ENCODE measurements around the gene PCLAF.
"Not testable (repeated sequence)": the region's sequence is repeated elsewhere in the genome, so short reads cannot be mapped to it uniquely, and the experiment has no call there.

Gene PCLAF

GRCh38 chr15:64381000-64381751 lies at the start of gene PCLAF:
PCLAF (minus strand) TSS chr15:64381441; CDS start chr15:64381371, 70 bp downstream.
- DNase-seq = peak; percentile 89

- DNase-seq = peak; percentile 34
These were observed 48.9 kb upstream of the PCLAF start for GRCh38 chr15:64430000-64430735.

- no peak for DNase-seq
These were observed 48.2 kb upstream of the PCLAF start for GRCh38 chr15:64429448-64429847.

GRCh38 chr15:64426845-64427465 lies 45.7 kb upstream of the PCLAF start:
- DNase-seq = peak; percentile 44

- DNase-seq = no peak
These were observed 44.0 kb upstream of the PCLAF start for GRCh38 chr15:64425221-64425620.

GRCh38 chr15:64423970-64424369 lies 42.7 kb upstream of the PCLAF start:
- no peak for DNase-seq

GRCh38 chr15:64422697-64423096 lies 41.5 kb upstream of the PCLAF start:
- DNase-seq = no peak

GRCh38 chr15:64412216-64412615 lies 31.0 kb upstream of the PCLAF start:
- no peak for DNase-seq

GRCh38 chr15:64400583-64400982 lies 19.3 kb upstream of the PCLAF start:
- no peak for DNase-seq

GRCh38 chr15:64398575-64398974 lies 17.3 kb upstream of the PCLAF start:
- no peak for DNase-seq

- DNase-seq = no peak
These were observed 15.5 kb upstream of the PCLAF start for GRCh38 chr15:64396789-64397188.

GRCh38 chr15:64392471-64392870 lies 11.2 kb upstream of the PCLAF start:
- not testable (repeated sequence) for DNase-seq

- no peak for DNase-seq
These were observed 7.8 kb upstream of the PCLAF start for GRCh38 chr15:64389036-64389435.

- peak; percentile 93 for DNase-seq
These were observed 6.4 kb upstream of the PCLAF start, which contains the start of gene TRIP4 for GRCh38 chr15:64387562-64388168. TRIP4 (plus strand) TSS chr15:64387836; CDS start chr15:64387864, 28 bp downstream.

- DNase-seq = no peak
These were observed 5.0 kb upstream of the PCLAF start for GRCh38 chr15:64386291-64386690.

GRCh38 chr15:64383760-64384159 lies 2.5 kb upstream of the PCLAF start:
- no peak for DNase-seq

- not testable (repeated sequence) for DNase-seq
These were observed 941 bp downstream of the PCLAF start for GRCh38 chr15:64380130-64380870.

GRCh38 chr15:64379216-64379960 lies 1.9 kb downstream of the PCLAF start:
- DNase-seq = peak; percentile 10

- no peak for DNase-seq
These were observed 7.9 kb downstream of the PCLAF start for GRCh38 chr15:64373360-64373759.

GRCh38 chr15:64371383-64371782 lies 9.9 kb downstream of the PCLAF start:
- DNase-seq = not testable (repeated sequence)

GRCh38 chr15:64369078-64369607 lies 12.1 kb downstream of the PCLAF start:
- DNase-seq = no peak

Data from NCI-H1694 (cell line).